NCI-H2081 treated with DMSO at 0.1 percent for 48 hours (cell line): Measurements from ENCODE around the gene KCTD15.

Experiments used
- DNase-seq: peaks from one replicate; lab custom pipeline; 2025; lab: John Stamatoyannopoulos, UW

The KCTD15 gene

DNA sequence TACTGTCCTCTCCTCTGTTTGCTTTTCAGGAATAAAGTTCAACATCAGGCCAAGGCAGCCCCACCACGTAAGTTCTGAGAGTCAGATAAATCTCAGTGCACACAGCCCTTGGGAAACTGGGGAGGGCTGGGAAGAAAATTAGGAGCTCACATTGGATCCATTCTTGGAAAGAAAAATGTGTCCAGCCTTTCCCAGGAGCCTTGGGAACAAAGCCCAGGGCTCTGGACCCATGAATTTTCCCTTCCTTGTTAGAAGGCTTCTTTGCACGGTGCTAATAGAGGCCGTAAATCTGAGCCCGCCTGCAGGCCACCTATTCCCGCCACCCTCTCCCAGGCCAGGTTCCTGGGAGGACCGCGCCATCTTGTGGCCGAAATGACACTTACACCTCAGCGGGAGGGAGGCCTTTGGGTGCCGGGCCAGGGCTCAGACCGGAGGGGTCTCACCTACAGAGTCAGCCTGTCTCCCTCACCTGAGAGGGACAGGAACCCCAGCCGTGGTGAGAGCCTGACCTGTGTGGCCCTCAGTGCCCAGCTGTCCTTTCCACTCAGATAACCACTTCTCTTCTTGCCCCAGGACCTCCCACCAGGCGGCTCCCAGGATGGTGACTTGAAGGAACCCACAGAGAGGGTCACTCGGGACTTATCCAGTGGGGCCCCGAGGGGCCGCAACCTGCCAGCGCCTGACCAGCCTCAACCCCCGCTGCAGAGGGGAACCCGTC lies 25.1 kb upstream of the KCTD15 start:
- DNase-seq = no peak

DNA sequence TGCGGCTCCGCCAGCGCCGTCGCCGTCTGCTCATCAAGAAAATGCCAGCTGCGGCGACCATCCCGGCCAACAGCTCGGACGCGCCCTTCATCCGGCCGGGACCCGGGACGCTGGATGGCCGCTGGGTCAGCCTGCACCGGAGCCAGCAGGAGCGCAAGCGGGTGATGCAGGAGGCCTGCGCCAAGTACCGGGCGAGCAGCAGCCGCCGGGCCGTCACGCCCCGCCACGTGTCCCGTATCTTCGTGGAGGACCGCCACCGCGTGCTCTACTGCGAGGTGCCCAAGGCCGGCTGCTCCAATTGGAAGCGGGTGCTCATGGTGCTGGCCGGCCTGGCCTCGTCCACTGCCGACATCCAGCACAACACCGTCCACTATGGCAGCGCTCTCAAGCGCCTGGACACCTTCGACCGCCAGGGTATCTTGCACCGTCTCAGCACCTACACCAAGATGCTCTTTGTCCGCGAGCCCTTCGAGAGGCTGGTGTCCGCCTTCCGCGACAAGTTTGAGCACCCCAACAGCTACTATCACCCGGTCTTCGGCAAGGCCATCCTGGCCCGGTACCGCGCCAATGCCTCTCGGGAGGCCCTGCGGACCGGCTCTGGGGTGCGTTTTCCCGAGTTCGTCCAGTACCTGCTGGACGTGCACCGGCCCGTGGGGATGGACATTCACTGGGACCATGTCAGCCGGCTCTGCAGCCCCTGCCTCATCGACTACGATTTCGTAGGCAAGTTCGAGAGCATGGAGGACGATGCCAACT lies 24.4 kb upstream of the KCTD15 start:
- DNase-seq = no peak

DNA sequence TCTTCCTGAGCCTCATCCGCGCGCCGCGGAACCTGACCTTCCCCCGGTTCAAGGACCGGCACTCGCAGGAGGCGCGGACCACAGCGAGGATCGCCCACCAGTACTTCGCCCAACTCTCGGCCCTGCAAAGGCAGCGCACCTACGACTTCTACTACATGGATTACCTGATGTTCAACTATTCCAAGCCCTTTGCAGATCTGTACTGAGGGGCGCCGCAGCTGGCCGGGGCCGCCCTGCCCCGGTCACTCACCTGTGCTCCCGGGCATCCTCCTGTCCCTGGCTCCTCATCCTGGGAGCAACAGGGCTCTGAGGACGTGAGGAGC lies 23.9 kb upstream of the KCTD15 start:
- DNase-seq = no peak

DNA sequence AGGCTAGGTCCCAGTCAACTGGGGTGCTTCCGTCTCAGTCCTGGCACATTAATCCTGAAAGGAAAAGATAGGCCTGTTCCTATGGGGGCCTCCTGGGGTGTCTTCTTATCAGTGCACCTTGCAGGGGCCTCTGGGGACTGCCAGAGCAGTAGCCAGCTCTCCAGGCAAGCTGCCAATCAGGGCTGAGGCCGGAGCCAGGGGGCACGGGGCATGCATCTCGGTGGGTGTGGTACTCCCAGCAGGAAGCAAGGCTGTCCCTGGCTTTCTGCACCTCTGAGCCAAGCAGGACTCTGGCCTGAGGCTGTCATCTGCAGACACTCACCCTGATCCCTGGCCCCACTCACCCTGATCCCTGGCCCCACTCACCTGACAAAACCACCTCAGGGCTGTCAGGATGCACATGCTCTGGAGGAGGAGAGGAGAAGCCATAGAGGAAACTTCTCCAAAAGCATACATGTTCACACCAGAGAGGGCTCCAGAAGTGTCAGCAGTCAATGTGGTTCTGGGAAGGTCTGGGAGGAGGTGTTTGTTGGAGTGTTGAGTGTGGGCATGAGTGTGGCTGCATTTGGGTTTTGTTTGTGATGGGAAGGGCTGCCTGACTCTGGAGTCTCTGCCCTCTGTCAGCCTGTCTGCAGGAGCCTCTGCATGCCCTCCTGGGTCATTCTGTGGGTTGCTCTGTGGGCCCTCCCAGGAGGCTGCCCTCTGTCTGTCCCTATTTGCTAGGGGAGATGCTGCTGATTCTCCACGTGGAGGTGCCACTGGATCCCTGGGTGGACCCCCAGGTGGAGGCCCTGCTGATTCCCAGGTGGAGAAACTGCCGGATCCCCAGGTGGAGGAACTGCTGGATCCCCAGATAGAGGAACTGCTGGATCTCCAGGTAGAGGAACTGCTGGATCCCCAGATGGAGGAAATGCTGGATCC lies 22.7 kb upstream of the KCTD15 start:
- DNase-seq = no peak

DNA sequence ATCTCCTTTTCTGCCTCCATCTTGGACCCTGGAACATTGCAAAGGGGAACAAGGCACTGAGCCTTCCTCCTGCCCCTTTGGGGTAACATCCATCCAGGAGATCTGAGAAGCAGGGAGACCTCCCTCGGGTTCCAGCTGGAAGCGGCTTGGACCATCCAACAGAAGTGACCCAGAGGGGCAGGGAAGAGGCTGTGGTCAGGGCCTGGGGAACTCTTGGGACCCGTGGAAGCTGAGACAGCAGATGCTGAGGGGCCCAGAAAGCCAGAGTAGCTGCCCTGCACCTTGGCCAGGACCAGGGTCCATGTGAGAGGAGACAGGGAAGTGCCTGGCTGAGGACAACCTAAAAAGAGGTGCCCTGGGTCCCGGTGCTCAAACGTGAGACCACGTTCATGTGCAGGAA lies 21.9 kb upstream of the KCTD15 start:
- DNase-seq = no peak

DNA sequence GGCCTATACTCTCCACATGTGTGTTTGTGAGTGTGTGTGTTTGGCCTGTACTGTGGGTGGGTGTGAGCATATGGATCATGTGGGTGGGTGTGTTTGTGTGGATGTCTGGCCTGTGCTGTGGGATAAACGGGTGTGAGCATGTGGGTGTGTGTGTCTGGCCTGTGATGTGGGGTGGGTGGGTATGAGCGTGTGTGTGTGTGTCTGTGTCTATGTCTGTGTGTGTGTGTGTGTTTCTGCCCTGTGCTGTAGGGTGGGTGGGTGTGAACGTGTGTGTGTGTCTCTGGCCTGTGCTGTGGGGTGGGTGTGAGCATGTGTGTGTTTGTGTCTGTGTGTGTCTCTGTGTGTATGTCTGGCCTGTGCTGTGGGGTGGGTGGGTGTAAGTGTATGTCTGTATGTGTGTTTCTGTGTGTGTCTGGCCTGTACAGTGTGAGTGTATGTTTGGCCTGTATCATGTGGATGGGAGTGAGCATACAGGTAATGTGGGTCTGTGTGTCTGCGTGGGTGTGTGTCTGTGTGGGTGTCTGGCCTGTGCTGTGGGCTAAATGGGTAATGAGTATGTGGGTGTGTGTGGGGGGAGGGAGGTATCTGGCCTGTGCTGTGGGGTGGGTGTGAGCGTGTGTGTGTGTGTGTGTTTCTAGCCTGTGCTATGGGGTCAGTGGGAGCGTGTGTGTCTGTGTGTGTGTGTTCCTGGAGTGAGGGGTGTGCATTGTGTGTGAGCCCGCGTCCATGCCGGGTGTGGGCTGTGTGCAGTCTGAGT lies 20.8 kb upstream of the KCTD15 start:
- no peak for DNase-seq

DNA sequence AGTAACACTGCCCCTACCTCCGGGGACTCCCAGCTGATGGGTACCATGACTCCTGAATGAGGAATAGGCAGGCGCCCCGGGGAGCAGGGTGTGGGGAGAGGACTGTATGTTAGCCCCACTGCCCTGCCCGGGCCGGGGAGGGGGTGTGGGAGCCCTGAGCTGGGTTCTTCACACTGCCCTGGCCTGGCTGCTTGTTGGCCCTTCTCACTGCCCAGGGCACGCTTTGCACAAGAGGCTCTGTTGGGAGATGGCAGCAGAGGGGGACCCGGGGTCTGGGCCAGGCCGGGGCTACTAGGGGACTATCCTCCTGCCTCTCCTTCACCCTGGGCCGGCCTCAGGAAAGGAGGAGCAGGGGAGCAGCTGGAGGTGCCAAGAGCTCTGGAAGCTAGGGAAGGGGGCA lies 19.3 kb upstream of the KCTD15 start:
- DNase-seq = no peak

DNA sequence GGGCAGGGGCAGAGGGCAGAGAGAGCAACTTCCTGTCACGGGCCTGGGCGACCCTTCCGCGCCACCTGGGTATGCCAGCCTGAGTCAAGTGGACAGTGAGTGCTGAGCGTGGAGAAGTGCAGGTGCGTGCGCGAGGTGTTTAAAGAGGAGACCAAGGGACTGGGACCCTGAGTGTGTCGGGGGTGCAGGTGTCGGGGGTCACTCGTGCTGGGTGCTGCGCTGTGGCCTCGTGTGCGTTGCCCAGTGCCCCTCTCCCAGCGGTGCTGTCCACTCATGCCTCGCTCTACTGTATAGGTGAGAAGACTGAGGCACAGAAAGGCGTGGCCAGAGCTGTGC lies 18.9 kb upstream of the KCTD15 start:
- no peak for DNase-seq

DNA sequence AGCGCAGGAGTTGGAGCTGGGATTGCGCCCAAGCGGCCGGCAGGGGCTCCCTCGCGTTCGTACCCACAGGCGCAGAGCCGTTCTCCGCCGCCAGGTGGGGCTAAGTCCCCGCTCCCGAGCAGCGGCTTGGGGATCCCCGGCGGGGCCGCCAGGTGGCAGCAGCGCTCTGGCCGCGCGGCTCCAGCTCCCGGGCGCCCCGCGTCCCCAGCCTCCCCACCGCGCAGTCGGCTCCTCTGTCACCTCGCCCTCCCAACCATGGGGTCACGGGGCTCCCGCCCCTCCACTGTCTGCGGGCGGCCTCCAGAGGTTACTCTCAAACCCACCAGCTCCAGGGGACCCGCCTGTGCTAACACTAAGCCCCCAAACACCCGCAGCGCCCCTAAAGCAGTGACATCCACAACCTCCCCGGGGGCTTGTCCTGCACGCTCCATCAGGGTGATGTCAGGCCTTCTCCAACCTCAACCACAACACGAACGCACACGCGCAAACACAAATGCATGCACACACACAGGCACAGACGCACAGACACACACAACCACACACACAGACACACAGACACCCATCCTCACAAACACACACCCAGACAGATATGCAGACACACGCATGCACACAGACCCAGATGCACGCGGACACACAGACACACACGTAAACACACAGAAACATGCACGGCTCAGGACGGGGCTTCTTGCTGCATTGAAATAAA lies 18.4 kb upstream of the KCTD15 start:
- DNase-seq = no peak

DNA sequence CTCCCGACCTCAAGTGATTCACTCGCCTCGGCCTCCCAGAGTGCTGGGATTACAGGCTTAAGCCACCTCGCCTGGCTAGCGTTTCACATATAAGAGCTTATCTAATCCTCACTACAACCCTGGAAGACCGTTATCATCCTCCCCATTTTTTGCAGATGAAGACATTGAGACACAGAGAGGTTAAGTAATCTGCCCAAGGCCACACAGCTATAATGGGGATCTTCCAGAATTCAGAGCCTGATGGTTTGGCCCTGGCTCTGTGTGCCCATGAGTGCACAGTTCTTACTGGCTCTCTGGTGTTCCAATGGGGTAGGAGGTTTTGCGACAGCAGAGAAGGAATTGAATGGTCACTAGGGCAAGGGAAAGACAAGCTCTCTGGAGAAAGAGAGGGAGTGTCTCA lies 16.8 kb upstream of the KCTD15 start:
- no peak for DNase-seq

DNA sequence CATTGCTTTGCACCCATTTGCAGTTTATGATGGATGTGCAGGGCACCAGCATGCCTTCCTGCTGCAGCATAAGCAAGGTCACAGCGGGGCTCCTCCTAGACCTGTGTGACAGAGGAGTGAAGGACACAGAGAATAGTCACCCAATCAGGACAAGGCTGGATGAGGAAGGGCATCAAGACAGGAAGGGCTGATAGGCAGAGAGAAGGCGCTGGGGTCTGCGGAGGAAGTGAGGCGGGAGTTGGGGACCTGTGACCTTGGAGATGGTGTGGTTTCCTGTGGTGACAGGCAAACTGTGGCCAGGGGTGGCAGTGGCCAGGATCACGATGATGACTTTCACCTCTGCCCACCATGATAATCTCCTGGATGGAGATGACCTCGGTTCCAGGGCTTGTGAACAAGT lies 16.4 kb upstream of the KCTD15 start:
- DNase-seq = no peak

DNA sequence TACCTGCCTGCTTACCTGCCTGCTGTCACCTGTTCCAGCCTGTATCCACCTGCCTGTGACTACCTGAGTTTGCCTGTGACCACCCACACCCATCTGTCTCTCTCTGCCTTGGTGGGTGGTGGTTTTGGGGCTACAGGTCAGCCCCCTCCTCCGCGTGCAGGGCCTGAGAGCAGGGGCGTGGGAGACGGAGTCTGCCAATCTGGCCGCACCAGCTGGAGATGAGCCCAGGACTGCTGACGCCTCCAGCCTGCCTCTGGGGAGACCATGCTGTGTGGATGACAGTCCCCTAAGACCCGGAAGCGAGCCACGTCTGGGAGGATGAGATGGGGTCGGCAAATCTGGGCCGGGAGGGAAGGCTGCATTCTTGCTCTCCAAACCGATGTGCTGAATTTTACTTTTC lies 15.9 kb upstream of the KCTD15 start:
- no peak for DNase-seq

DNA sequence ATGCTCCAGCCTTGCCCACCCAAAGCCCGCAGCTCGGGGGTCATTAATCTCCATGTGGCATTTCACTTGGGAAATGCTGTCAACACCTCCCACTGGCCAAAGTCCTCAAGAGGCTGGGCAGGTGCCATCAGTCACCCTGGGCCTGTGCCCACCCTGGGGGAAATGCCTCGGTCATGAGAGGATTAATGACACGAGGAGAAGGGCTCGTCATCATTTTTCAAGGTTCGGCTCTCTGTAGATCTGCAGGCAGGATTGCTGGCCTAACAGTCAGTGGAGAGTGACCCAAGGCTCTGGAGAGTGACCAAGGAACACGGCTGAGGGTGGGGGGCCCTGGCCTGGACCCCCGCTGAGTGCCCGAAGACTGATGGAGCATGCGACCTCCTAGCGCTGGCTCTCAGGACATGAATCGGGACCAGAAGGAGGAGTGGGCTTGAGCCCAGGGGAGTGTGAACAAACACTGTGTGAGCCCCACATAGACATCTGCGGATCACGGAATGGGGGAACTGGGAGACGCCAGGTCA lies 15.2 kb upstream of the KCTD15 start:
- DNase-seq = no peak

DNA sequence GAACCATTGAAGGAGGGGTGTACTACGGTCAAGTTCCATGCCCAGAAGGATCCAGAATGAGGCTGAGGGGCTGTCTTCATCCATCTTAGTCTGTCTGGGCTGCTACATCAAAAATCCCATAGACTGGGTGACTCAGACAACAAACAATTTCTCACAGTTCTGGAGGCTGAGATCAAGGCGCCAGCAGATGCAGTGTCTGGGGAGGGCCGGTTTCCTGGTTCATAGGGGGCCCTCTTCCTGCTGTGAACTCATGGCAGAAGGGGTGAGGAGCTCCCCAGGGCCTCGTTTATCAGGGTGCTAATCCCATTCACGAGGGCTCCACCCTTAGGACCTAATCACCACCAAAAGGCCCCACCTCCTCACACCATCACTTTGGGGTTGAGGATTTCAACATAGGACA lies 14.7 kb upstream of the KCTD15 start:
- no peak for DNase-seq

DNA sequence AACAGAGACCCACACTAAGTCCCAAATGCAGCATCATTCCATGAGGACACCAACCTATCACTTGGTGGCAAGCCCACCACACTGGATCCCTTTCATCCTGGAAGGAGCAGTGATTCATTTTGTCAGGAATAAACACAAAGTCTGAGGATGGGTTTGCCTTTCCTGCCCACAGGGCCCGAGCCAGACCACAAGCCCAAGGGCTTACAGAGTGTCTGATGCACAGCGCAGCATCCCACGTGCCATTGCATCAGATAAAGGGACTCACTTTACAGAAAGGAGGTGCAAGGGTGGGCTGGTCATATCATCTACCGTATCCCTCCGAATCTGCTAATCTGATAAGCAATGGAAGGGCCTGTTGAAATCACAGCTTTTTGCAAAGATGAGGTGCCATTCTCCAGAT lies 12.2 kb upstream of the KCTD15 start:
- no peak for DNase-seq

DNA sequence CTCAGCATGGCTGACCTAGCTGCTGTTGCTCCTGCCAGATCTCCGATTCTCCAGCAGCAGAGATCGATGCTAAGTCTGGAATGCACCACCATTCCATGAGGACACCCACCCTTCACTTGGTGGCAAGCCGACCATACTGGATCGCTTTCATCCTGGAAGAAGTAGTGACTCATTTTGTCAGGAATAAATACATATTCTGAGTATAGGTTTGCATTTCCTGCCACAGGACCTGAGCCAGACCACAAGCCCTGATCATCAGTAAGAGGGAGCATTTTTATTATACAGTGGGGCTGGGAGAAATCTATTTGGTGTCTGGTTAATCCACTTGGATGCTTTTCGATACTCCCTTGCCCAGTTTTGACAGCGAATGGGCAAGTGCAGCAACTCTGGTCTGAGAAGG lies 10.9 kb upstream of the KCTD15 start:
- DNase-seq = no peak

DNA sequence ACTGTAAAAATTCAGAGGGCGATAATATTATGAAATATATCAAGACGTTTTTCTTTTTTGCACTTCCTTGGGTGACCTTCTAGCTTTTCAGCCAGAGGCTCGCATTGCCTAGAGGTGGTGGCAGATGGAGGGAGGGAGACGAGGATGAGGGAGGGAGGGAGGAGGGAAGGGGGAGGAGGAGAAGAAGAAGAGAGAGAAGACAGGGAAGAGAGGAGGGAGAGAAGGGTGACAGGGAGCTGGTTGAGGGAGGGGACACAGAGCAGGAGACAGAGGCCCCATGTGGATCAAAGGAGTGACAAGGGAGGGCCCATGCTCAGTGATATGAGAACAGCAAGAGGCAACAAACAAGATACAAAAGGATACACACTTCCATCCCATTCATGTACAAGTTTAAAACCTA lies 8.0 kb upstream of the KCTD15 start:
- DNase-seq = no peak

DNA sequence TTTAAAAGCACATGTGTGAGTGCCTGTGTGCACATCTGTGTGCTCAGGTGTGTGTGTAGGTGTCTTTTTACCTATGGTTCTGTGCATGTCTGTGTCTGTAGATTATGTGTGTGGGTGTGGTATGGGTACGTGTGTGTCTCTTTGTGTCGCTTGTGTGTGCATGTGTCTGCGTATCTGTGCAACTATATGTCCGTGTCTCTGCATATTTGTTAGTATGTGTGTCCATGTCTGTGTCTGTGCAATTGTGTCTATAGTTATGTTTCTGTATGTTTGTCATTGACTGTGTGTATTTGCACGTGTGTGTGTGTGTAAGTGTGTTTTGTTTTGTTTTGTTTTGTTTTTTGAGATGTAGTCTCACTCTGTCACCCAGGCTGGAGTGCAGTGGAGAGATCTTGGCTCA lies 7.3 kb upstream of the KCTD15 start:
- DNase-seq = no peak

DNA sequence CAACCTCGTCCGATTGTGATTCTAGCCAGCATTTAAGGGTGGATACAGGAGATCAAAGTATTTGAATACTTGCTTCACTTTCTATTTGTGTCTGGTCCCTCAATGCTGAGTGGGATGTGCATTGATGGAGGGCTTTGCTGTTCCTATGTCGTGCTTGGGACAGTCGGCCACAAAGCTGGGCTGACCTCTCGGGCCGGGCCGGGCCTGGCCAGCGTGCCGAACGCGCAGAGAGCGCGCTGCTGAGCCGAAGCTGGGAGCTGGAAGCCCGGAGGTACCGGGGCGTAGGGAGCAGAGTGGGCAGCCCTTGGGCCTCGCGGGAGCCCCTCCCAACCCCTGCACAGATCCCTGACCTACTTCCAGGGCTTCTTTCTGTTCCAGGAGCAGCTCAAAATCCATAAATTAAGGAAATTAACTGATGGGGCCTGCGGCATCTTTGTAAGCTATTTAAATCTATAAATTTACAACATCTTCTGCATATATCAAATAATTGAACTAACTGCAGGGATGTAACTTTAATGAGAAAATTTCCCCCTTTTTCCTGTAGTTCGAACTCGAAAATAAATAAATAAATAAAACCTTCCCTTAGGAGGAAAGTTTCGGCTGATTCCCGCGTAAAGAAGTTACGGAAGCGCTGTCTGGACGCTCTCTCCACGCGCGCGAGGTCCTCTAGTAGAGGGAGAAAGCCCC lies 1.8 kb upstream of the KCTD15 start:
- no peak for DNase-seq

DNA sequence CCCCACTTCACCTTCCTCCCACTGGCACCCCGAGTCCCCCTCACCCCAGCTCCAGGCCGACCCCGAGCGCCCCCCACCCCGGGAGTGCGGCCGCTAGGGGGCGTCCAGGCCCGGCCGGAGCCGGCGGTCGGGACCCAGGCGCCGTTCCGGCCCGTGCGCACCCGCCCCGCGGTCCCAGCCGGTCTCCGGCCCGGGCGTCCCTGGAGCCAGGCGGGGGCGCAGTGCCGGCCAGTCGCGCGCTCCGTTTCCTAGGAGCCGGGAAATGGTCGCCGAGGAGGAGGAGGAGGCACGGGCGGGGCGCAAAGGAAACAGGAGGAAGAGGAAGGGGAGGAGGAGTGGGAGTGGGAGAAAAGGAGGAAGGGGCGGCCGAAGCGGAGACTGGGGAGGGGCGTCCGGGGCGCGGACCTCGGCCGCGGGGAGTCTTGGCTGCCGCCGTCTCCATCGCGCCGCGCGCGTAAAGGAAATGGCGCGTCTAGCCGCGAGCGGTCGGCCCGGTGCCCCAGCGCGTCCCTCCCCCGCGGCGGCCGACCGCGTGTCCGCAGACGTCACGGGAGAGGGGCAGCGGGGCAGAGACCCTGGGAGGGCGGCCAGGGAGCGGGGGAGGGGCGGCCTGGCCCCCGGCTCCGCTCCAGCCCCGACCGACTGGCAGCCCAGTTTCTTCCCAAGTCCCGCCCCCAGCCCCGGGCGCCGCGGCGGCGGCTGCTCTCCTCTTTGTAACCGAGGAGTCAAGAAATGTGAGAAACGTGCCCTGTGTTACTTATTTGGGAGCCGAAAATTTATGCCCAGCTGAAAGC lies 1.1 kb upstream of the KCTD15 start:
- no peak for DNase-seq
